ENCODE results near the gene CCL7.

DNA sequence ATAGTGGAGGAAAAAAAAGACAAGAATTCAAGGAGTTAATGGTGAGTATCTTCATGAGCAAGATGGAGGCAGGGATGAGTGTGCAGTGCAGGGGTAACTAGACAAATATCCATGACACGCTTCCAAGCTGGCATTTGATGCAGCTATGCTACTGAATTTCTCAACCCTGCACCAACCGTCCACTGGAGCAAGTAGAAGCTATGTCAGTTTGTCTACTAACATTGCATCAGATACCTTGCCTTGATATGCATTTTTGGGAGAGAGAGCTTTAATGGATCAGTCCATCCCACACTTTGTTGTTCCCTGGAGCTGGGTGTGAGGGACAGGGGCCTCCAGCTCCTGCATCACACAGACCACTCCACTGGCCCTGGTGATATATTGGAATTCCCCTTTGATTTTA lies 32.0 kb downstream of the CCL7 start:
- no peak for TF ChIP-seq POLR2AphosphoS5 (IDR thresholded peaks at IDR 0.05; ENCODE audit: low read depth, low read length)
- no peak for TF ChIP-seq SPI1 (IDR thresholded peaks at IDR 0.05; ENCODE audit: low read depth, low read length)
- TF ChIP-seq POLR2A (IDR thresholded peaks at IDR 0.05; ENCODE audit: low read depth, low read length): no peak
- TF ChIP-seq TAF1 (IDR thresholded peaks at IDR 0.05; ENCODE audit: low read depth, low read length): no peak
- no peak for TF ChIP-seq POU2F2 (IDR thresholded peaks at IDR 0.05; ENCODE audit: low read depth, low read length)
- TF ChIP-seq PAX5 (IDR thresholded peaks at IDR 0.05; ENCODE audit: insufficient read depth, low read length, severe bottlenecking): no peak

Data from GM12891 (cell line).